Measurements from ENCODE around the gene SPCS2.

- TF ChIP-seq CTCF (optimal IDR thresholded peaks at IDR 0.05 in 1 of 3, IDR thresholded peaks at IDR 0.05 in 1 of 3, conservative IDR thresholded peaks at IDR 0.05 in 1 of 3; ENCODE audit: extremely low read depth in 1 of 3, insufficient read depth in 2 of 3, low read length in 3 of 3) (no peak), EZH2 (IDR thresholded peaks at IDR 0.05; ENCODE audit: low read length) (no peak)
These were observed 21.9 kb downstream of the SPCS2 start for GRCh38 chr11:74970852-74971395.
